ENCODE data around the gene ALDH1A2.

The ALDH1A2 gene

DNA sequence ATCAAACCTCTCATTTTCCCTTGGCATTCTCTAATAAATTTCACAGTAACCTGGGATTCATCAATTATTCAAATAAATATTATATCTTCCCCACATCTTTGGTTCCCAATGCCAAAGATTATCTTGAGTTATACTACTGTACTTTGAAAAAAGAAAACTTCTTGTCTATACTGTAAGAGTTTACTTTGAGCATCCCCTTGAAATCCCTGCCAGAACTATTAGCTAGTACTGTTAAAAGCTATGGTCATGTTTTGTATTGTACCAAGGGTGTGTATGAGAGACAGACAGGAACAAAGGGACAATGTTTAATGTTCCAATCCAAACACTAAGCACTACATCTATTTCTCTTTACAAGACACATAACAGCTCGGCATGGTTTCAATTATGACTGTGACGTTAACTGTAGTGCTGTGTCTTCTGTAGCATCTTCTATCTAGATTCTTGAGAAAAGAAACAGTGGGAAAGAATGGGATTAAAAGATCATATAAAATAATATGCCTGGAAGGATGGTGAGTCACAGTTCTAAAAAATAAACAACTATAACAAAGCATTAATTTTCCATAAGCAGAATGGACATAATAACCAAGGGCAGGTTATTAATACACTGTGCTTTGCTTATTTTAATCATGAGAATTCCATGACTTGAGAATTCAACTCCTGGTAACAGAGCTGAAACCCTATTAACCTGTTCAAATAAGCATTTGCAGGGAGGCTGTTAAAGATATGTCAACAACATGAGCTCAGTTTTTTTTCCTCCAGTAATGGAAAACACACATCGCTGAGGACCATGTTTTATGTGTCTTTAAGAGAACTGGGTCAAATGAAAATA, 71.1 kb downstream of the ALDH1A2 start:
- no peak for DNase-seq

DNA sequence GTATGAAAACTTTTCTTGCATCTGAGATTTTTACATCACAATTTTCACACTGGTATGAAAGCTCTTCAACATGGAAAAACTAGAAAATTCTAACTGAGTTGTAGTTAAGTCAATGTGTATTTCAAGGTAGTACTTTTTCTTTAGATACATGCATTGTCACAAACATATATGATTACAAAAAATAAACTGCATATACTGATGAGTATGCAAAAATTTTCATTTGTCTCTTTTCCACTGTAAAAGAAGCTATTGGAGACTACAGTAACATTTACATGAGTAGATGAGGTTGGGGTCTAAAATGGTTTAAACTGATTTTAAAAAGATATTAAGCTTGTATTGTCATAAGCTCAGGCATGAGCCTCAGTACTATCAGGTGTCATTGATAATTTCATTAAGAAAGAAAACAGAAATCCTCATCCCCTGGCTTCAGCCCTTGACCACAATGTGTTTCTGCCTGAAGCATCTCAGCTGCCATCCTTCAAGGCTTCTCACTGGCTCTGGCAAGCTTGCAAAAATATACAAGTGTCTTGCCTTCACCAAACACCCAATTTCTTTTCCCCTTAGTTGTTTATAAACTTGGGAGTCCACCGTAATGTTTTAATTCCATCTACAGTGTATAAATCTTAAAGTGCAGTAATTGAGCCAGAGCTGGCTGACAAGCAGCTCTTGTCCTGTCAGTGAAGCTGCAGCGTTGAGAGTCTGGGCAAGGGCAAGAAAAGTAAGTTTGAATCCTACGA, 71.9 kb downstream of the ALDH1A2 start:
- no peak for DNase-seq

DNA sequence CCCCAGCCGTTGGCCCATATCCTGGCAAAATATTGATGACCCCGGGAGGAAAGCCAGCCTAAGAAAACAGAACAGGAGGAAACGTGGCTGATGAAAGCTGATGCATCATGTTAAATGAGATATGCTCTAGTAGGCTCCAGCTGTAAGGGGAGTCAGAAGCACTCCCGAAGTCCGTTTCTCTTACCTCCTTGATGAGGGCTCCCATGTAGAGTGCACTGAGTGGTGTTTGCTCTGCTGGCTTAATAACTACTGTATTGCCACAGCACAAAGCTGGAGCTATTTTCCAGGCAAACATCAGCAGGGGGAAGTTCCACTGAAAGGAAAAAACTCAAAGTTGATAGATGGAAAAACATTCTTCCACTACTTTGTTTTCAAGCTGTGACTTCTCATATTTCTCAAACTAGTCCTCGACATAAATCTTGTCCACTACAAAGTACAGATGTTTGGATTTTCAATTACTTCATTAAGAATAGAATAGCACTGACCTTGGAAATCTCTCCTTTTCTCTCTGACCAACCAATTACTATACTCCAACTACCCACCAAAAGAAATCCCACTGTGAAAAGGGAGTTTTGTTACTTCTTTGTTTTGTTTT, 72.7 kb downstream of the ALDH1A2 start:
- no peak for DNase-seq

DNA sequence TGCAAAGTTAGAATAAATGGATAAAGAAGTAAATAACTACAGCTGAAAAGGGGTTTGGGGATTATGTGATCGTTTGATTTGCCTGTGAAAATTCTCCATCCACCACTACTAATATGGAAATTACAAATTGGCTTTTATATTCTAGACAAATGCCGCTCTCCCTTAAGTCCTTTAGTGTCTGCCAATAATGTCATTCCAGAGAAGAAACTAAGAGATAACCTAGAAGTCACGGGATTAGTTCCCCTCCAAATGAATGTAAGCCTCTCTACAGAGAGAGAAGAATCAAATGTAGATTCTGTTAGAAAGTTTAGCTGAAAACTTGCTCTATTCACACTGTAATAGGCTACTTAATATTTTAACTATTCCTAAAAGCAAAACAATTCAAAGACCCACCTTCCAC, 92.0 kb downstream of the ALDH1A2 start:
- no peak for DNase-seq

GRCh38 chr15:57972864-57973263, 92.6 kb downstream of the ALDH1A2 start:
- no peak for DNase-seq

GRCh38 chr15:57969996-57970395, 95.5 kb downstream of the ALDH1A2 start:
- no peak for DNase-seq

DNA sequence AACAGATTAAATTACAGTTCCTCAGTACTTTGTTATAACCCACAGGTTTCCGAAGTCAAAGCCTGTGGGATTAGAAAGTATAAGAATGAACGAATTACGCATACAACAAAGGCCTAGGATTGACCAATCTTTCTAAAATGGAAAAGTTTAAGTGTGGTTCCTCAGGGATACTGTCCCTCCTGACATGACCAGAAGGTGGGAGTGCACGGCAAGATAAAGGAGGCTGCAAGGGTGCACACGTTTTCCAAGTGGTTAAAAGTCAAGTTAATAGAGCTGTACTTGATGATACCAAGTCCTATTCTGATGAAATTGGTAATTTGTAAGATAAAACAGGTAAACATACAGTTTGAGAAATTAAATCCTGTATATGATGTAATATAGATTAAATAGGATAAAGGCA, 96.2 kb downstream of the ALDH1A2 start:
- DNase-seq, result no peak

DNA sequence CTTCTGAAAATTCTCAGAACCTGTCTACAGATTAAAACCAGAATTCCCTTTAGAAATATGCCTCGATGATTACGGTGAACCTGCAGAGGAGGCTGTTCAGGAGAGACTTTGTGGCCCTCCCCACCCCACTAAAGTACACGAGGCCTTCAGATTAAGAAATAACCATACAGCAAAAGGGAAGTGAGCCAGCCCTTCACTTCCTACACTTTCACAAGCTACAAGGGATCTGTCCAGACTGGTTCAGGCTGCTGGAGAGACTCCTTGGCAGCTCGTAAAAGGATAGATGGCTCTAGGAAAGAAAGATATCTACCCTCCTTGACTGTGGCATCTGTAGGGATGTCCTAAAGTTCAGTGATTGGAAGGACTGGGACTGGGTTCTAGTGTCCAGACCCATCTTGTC, 102.6 kb downstream of the ALDH1A2 start:
- DNase-seq, result no peak

GRCh38 chr15:57961919-57962318, 103.6 kb downstream of the ALDH1A2 start:
- DNase-seq, result no peak

GRCh38 chr15:57957113-57957512, 108.4 kb downstream of the ALDH1A2 start:
- no peak for DNase-seq

- DNase-seq, result no peak
Measured at GRCh38 chr15:57953874-57954273, 111.6 kb downstream of the ALDH1A2 start.

DNA sequence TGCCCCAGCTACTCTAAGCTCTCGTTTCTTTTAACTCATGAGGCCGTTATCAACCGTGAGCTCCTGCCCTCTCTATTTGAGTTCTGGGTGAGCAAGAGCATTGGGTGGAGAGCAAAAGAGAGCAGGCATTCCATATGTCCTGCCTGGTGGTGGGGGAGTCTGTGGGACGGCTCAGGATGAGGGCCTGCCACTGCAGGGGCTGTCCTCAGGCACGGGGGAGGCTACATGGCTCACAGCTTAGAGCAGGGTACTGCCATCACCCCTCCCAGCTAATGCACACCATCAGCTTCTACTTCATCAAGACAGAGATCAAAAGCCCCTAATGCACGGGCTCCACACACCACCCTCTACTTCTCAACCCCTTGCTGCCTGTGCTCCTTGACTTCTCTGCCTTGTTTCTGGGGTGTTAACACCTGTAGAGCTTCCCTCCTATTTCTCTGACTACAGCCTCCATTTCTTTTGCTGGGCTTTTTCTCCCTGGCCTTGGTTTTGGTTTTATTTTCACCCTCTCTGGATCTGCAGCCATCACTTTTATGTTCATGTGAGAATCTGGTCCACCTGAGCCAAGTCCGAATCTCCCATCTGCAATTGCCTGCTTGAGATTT, 114.1 kb downstream of the ALDH1A2 start:
- no peak for DNase-seq

- DNase-seq, result no peak
Measured at GRCh38 chr15:57950381-57950946, 115.0 kb downstream of the ALDH1A2 start.

DNA sequence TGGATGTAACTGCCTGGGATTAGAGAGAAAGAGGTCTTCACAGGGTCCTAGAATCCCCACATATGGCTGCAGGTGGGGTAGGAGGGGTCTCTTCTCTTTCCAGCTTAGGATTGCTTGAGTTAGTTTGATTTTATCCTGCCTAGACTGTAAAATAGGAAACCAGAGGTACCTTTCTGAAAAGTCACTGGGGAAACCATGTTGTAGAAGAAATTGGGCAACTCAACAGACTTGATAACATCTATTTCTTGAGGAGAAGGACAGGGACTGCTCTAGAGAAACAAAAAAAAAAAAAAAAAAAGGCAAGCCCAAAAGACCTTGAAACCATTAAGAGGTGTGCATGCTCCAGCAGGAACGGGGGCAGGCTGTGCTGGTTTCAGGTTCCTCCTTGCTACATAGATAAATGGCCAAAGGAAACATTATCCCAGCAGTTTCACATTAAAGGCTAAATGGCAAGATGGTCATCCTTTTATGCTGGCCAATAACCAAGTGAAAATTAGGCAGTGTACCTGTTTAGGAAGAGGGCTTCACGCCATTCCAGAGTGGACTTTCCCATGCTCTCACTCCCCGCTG, 116.1 kb downstream of the ALDH1A2 start:
- no peak for DNase-seq

- no peak for DNase-seq
Measured at GRCh38 chr15:57948351-57949289, 116.9 kb downstream of the ALDH1A2 start.

DNA sequence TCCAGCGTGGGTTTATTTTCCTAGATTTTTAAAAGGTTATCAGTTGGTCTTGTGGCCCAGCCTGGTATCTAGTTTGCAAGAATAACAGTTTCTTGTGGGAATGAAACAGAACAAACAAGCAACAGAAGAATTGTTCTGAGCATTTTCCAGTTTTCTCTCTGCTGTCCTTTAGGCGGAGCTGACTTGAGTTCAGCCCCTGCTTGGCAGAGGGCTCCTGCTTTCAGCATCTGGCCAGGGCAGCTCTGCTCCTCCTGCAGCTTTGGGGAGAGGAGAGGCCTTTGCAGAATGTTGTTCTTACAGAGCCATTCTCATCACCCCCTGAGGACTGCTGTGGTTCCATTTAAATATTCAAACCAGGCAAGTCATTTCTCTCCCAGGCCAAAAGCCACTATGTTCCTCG, 117.7 kb downstream of the ALDH1A2 start:
- no peak for DNase-seq

GRCh38 chr15:57947282-57947681, 118.2 kb downstream of the ALDH1A2 start:
- no peak for DNase-seq

DNA sequence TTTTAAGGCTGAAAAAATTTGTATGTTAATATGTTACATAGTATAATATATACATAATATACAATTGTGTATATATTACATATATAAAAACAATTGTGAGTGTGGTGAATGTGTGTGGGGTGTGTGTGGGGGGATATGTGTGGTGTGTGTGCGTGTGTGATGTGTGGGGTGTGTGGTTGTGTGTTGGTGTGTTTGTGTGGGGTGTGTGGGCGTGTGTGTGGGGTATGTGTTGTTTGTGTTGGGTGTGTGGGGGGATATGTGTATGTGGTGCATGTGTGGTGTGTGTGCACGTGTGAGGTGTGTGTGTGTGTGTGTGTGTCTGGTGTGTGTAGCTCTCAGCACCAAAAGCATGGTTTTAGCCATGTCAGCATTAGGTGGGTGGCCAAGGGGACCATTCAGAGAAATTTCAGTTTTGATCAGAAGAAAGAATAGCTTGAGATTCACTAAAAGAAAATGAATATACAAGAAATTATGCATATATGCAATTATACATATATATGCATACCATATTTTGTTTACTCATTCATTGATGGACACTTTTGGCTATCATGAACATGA, 118.9 kb downstream of the ALDH1A2 start:
- DNase-seq, result no peak

- DNase-seq, result no peak
Measured at GRCh38 chr15:57945616-57946015, 119.9 kb downstream of the ALDH1A2 start.

GRCh38 chr15:57943754-57944420, 121.6 kb downstream of the ALDH1A2 start:
- no peak for DNase-seq

DNA sequence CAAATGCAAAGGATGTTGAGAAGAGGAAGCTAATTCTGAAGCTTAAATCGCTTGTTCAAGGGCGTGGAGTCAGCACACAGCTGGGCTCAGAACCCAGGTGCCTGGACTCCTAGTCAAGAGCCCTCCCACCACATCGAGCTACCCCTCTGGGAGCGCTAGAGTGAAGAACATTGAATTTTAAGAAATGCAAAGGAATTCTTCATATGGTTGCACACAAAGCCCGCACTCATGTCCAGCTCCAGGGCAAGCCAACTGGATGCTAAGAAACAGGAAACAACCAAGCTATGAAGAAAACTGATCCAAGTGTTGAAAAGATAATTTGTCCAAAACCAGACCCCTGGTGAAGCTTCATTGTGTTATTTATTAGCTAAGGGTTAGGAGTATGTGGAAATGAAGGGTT, 122.3 kb downstream of the ALDH1A2 start:
- no peak for DNase-seq
